Measurements from ENCODE around the gene ARSI. TPM values are rescaled to one million over a fixed set of nuclear protein-coding genes. Genes with fewer than 3 reads are reported as not detected.
"Not testable (repeated sequence)": the region's sequence is repeated elsewhere in the genome, so short reads cannot be mapped to it uniquely, and the experiment has no call there.

The ARSI gene
- total and polyA plus RNA-seq, 5 donors from 2014 or later: not detected

GRCh38 chr5:150248493-150248892 is 54.2 kb downstream of the ARSI start:
- not testable (repeated sequence) for H3K27me3 ChIP-seq (ENCODE audit: control insufficient read depth, insufficient read depth, low read length); H3K36me3 ChIP-seq (ENCODE audit: control insufficient read depth, insufficient read depth, low read length); DNase-seq; H3K4me3 ChIP-seq (ENCODE audit: low read depth, low read length); H3K9me3 Mint-ChIP-seq; H3K4me1 ChIP-seq (ENCODE audit: control insufficient read depth, insufficient read depth, low read length, poor library complexity, severe bottlenecking); H3K4me3 Mint-ChIP-seq; H3K27ac ChIP-seq (ENCODE audit: insufficient read depth, low read length, poor library complexity, severe bottlenecking); H3K9me3 ChIP-seq (ENCODE audit: control insufficient read depth in 2 of 2, low read length in 2 of 2); ATAC-seq (ENCODE audit: low read depth in 2 of 2); H3K27me3 Mint-ChIP-seq; H3K27ac Mint-ChIP-seq; H3K4me1 Mint-ChIP-seq; H3K36me3 Mint-ChIP-seq

- DNase-seq (no peak), ATAC-seq (ENCODE audit: low read depth in 2 of 2) (no peak)
- Histone ChIP-seq H3K4me3 (ENCODE audit: low read depth, low read length) (no peak overlapping the region), H3K36me3 (ENCODE audit: control insufficient read depth, insufficient read depth, low read length) (no peaks in the 10 kb centered on the region), H3K27me3 (ENCODE audit: control insufficient read depth, insufficient read depth, low read length) (no peaks in the 10 kb centered on the region), H3K4me1 (ENCODE audit: control insufficient read depth, insufficient read depth, low read length, poor library complexity, severe bottlenecking) (no peaks in the 10 kb centered on the region), H3K9me3 (ENCODE audit: control insufficient read depth in 2 of 2, low read length in 2 of 2) (no peaks in the 10 kb centered on the region), H3K27ac (ENCODE audit: insufficient read depth, low read length, poor library complexity, severe bottlenecking) (no peak overlapping the region)
- Mint-ChIP-seq H3K36me3 (no peaks in the 10 kb centered on the region), H3K4me1 (no peaks in the 10 kb centered on the region), H3K27ac (no peak overlapping the region), H3K9me3 (no peaks in the 10 kb centered on the region), H3K4me3 (no peak overlapping the region), H3K27me3 (no peaks in the 10 kb centered on the region)
Observed at GRCh38 chr5:150247726-150248125, 55.0 kb downstream of the ARSI start.

GRCh38 chr5:150246835-150247234 is 55.9 kb downstream of the ARSI start:
- Histone ChIP-seq H3K27ac (ENCODE audit: insufficient read depth, low read length, poor library complexity, severe bottlenecking) (no peak overlapping the region), H3K9me3 (ENCODE audit: control insufficient read depth in 2 of 2, low read length in 2 of 2) (no peaks in the 10 kb centered on the region), H3K36me3 (ENCODE audit: control insufficient read depth, insufficient read depth, low read length) (no peaks in the 10 kb centered on the region), H3K4me3 (ENCODE audit: low read depth, low read length) (no peak overlapping the region), H3K4me1 (ENCODE audit: control insufficient read depth, insufficient read depth, low read length, poor library complexity, severe bottlenecking) (no peaks in the 10 kb centered on the region), H3K27me3 (ENCODE audit: control insufficient read depth, insufficient read depth, low read length) (no peaks in the 10 kb centered on the region)
- Mint-ChIP-seq H3K27ac (no peak overlapping the region), H3K4me1 (no peaks in the 10 kb centered on the region), H3K27me3 (no peaks in the 10 kb centered on the region), H3K4me3 (no peak overlapping the region), H3K9me3 (no peaks in the 10 kb centered on the region), H3K36me3 (no peaks in the 10 kb centered on the region)
- ATAC-seq (ENCODE audit: low read depth in 2 of 2): no peak
- no peak for DNase-seq

- DNase-seq (no peak), ATAC-seq (ENCODE audit: low read depth in 2 of 2) (no peak)
- Histone ChIP-seq H3K4me3 (ENCODE audit: low read depth, low read length) (no peak overlapping the region), H3K27ac (ENCODE audit: insufficient read depth, low read length, poor library complexity, severe bottlenecking) (no peak overlapping the region), H3K4me1 (ENCODE audit: control insufficient read depth, insufficient read depth, low read length, poor library complexity, severe bottlenecking) (no peaks in the 10 kb centered on the region), H3K9me3 (ENCODE audit: control insufficient read depth in 2 of 2, low read length in 2 of 2) (no peaks in the 10 kb centered on the region), H3K27me3 (ENCODE audit: control insufficient read depth, insufficient read depth, low read length) (no peaks in the 10 kb centered on the region), H3K36me3 (ENCODE audit: control insufficient read depth, insufficient read depth, low read length) (no peaks in the 10 kb centered on the region)
- Mint-ChIP-seq H3K4me1 (no peaks in the 10 kb centered on the region), H3K4me3 (no peak overlapping the region), H3K27ac (no peak overlapping the region), H3K27me3 (no peaks in the 10 kb centered on the region), H3K36me3 (no peaks in the 10 kb centered on the region), H3K9me3 (no peaks in the 10 kb centered on the region)
Observed at GRCh38 chr5:150246429-150246828, 56.3 kb downstream of the ARSI start.

Other genes starting within 250 kb of the ARSI start
- gene CSF1R, start 216.4 kb downstream of the ARSI start, total RNA-seq: not detected
- gene CSF1R, start 216.4 kb downstream of the ARSI start, polyA plus RNA-seq: 1 to 10 TPM in 2 of 4 donors, under 1 TPM in 2; 0.60 to 1.2 (median 0.97) TPM
- gene PDGFRB, start 147.1 kb downstream of the ARSI start, total RNA-seq: not detected
- gene PDGFRB, start 147.1 kb downstream of the ARSI start, polyA plus RNA-seq: under 1 TPM in 1 of 4 donors, not detected in 3; 0.03 TPM
- gene CDX1, start 136.1 kb downstream of the ARSI start, total RNA-seq: not detected
- not detected for gene CDX1, start 136.1 kb downstream of the ARSI start, polyA plus RNA-seq
- gene SLC6A7, start 112.8 kb downstream of the ARSI start, total RNA-seq: not detected
- not detected for gene SLC6A7, start 112.8 kb downstream of the ARSI start, polyA plus RNA-seq
- not detected for gene CAMK2A, start 13.1 kb downstream of the ARSI start, total RNA-seq
- gene CAMK2A, start 13.1 kb downstream of the ARSI start, polyA plus RNA-seq: not detected
- gene TCOF1, start 54.8 kb upstream of the ARSI start, total RNA-seq: 58.3 TPM
- 1 to 10 TPM; 2.7 to 5.6 (median 3.4) TPM for gene TCOF1, start 54.8 kb upstream of the ARSI start, polyA plus RNA-seq
- 1,110 TPM for gene CD74, start 110.0 kb upstream of the ARSI start, total RNA-seq
- 1,000 to 10,000 TPM in 1 of 4 donors, 100 to 1,000 TPM in 3; 664 to 1,266 (median 896) TPM for gene CD74, start 110.0 kb upstream of the ARSI start, polyA plus RNA-seq
- 3,121 TPM for gene RPS14, start 146.8 kb upstream of the ARSI start, total RNA-seq
- 1,000 to 10,000 TPM; 4,928 to 8,871 (median 7,502) TPM for gene RPS14, start 146.8 kb upstream of the ARSI start, polyA plus RNA-seq
- 2.4 TPM for gene NDST1, start 205.2 kb upstream of the ARSI start, total RNA-seq
- gene NDST1, start 205.2 kb upstream of the ARSI start, polyA plus RNA-seq: not detected